Mucosa of rectum (tissue), 2 donors: ENCODE data around the gene PAH.

Experiments used
- H3K27ac ChIP-seq, 2 donors: one replicate each; pipeline ENCODE4 v1.7.0; 2013; ENCODE audit warnings: inconsistent platforms in 2 of 2, low read depth in 2 of 2, low read length in 2 of 2
- H3K27me3 ChIP-seq, 2 donors: one replicate each; pipeline ENCODE4 v1.7.0; 2013; ENCODE audit warnings: low read length in 2 of 2; ENCODE audit not compliant: control insufficient read depth in 2 of 2, insufficient read depth in 2 of 2
- H3K36me3 ChIP-seq, 2 donors: one replicate each; pipeline ENCODE4 v1.7.0; 2013; ENCODE audit warnings: low read length in 2 of 2; ENCODE audit not compliant: control insufficient read depth in 2 of 2, insufficient read depth in 2 of 2
- H3K4me1 ChIP-seq, 2 donors: one replicate each; pipeline ENCODE4 v1.7.0; 2013; ENCODE audit warnings: low read length in 2 of 2, mild to moderate bottlenecking in 1 of 2; ENCODE audit not compliant: control insufficient read depth in 2 of 2, insufficient read depth in 2 of 2
- H3K4me3 ChIP-seq, 2 donors: one replicate each; pipeline ENCODE4 v1.7.0; 2013; ENCODE audit warnings: low read length in 2 of 2
- H3K9ac ChIP-seq, 2 donors: one replicate each; pipeline ENCODE4 v1.7.0; 2013; ENCODE audit warnings: low read length in 2 of 2, low read depth in 1 of 2, mild to moderate bottlenecking in 1 of 2
- H3K9me3 ChIP-seq, 2 donors: one replicate each; pipeline ENCODE4 v1.7.0; 2013; ENCODE audit warnings: low read length in 2 of 2; ENCODE audit not compliant: control insufficient read depth in 2 of 2
- donor health status: healthy.
- donor health status: Normal muscosa, but diverticular disease.

The PAH gene

DNA sequence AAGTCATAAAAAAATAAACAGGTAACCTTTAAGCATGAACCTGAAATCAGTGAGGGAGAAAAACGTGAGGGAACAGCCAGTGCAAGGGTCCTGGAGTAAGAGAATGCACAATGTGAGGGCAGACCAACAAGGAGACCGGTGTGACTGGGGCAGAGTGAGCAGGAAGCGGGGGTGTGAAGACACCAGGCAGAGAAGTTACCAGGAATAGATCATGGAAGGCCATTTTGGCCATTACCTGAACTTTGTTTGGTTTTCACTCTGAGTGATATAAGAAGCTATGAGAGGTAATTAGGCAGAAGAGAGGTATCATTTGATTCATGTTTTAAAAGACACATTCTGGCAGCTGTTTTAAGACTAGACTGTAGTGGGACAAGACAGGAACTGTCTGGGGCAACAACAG lies 15.0 kb downstream of the PAH start:
- no peaks in the 10 kb centered on the region for H3K4me1 ChIP-seq
- no peak overlapping the region for H3K9ac ChIP-seq
- no peak overlapping the region for H3K4me3 ChIP-seq
- no peak overlapping the region for H3K27ac ChIP-seq
- no peaks in the 10 kb centered on the region for H3K27me3 ChIP-seq
- no peaks in the 10 kb centered on the region for H3K9me3 ChIP-seq
- no peaks in the 10 kb centered on the region for H3K36me3 ChIP-seq

DNA sequence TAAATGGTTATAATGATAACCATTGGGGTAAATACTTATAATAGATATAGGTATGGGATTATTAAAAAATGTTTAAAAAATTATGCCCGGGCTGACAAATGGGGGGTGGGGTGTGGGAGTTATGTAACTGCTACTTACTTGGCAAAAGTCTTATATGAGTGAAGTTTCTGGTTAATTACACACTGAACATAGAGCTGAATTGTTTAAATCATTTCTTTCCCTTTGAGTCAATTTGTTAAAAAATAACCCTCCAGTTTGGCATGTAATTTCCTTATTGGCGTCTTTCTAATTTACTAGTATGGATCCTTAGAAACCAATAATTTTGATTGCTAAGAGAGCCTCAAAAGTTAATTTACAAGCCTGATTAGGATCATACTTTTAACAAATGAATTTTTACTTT lies 16.7 kb downstream of the PAH start:
- H3K9ac ChIP-seq: no peak overlapping the region
- no peaks in the 10 kb centered on the region for H3K36me3 ChIP-seq
- H3K4me1 ChIP-seq: no peaks in the 10 kb centered on the region
- H3K27me3 ChIP-seq: no peaks in the 10 kb centered on the region
- no peak overlapping the region for H3K27ac ChIP-seq
- no peak overlapping the region for H3K4me3 ChIP-seq
- no peaks in the 10 kb centered on the region for H3K9me3 ChIP-seq

DNA sequence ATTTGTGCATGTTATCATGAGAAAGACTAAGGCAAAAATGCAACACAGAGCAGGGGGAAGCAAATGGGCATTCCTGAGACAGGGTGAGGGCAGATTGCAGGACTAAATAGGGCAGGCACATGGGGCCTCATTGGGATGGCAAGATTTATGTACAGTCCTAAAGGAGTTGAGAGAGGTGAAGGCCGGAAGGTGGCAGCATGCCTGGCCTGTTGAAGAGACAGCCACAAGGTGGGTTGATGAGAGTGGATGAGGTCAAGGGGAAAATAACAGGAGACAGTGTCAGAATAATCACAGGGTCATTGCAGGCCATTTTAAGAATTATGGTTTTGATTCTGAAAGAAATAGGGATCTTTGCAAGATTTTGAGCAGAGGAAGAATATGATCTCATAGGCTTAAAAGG lies 21.0 kb downstream of the PAH start:
- H3K9ac ChIP-seq: no peak overlapping the region
- H3K9me3 ChIP-seq: no peaks in the 10 kb centered on the region
- no peaks in the 10 kb centered on the region for H3K27me3 ChIP-seq
- H3K27ac ChIP-seq: no peak overlapping the region
- H3K36me3 ChIP-seq: no peaks in the 10 kb centered on the region
- H3K4me1 ChIP-seq: no peaks in the 10 kb centered on the region
- H3K4me3 ChIP-seq: no peak overlapping the region

DNA sequence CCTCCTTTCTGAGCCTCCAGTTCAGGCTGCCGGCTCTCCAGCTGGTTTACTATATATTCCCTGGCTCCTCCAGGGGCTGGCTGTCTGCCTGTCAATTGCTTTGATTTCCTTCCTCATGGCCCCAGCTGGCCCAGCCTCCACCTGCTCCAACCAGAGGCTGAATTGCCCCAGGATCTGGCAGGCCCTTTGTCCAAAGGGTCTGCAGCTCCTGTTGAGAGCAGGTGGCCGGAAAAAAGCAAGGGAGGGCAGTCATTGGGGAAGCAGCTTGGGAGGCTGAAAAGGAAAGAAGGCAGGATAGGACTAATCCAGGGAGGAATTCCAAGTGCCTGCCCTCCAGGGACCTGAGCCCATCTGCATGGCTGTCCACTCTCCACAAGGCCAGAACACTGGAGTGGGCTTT lies 25.3 kb downstream of the PAH start:
- H3K36me3 ChIP-seq: no peaks in the 10 kb centered on the region
- H3K27ac ChIP-seq: no peak overlapping the region
- no peaks in the 10 kb centered on the region for H3K27me3 ChIP-seq
- no peak overlapping the region for H3K9ac ChIP-seq
- no peaks in the 10 kb centered on the region for H3K9me3 ChIP-seq
- H3K4me1 ChIP-seq: no peaks in the 10 kb centered on the region
- H3K4me3 ChIP-seq: no peak overlapping the region

DNA sequence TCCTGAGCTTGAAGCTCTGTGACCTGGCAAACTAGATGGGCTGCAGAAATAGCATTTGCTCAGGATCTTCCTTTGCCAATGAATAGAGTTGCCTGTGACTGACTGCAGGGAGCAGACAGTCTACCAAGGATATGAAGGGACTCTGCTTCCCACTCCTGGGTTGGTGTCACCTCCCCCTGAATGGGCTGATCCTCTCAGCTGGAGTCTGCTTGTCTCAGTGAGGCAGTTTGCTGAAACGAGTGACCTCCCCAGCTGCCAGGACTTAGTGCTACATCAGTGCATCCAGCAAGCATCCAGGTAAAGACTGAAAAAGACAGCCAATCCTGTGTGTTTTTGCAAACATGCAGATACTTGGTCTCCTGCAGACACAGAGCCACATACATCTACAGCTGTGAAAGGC lies 28.5 kb downstream of the PAH start:
- Histone ChIP-seq H3K9ac (no peak overlapping the region), H3K4me3 (no peak overlapping the region), H3K36me3 (no peaks in the 10 kb centered on the region), H3K4me1 (no peaks in the 10 kb centered on the region), H3K27ac (no peak overlapping the region), H3K27me3 (peaks cover 0 to 1% of the 10 kb centered on the region in 2 donors), H3K9me3 (no peaks in the 10 kb centered on the region)

DNA sequence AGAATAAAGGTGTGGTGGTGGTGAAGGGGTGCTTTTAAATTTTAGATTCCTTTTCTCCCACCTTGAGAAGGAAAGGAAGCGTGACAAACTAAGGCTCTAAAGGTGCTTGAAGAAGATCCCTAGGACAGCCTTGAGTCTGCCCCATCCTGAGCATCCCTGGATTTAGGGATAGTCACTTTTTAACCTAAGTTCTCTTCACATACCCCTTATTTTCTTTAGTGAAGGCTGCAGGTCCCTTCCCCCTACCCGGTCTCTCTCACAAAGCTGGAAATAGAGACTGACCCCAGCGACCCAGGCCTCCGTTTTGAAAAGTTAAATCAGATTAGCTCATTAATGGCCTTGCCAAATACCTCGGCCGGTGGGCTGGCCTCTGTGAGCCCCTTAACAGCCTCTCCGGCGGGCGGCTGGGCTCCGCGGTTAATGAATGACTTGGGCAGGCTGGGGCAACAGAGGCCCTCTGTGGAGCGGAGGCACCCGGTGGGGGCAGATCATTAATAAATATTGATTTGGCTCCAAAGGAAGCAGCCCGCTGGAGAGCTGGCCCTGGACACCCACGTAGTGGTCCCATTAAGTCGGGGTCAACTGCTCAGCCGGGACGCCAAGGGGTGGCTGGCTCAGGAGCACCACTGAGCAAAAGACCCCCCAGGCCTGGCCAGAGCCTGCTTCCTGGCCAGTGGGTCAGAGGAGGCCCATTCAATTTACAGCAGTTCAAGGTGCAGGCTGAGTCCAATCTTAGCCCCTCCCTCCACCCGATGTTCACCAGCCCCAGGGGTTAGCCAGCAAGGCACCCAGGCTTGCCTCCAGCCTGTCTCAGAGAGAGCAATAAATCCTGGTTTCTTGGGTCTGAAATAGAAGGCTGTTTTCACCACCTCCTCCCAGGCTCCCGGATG lies 31.8 kb downstream of the PAH start:
- H3K9ac ChIP-seq: no peak overlapping the region
- no peak overlapping the region for H3K4me3 ChIP-seq
- no peaks in the 10 kb centered on the region for H3K9me3 ChIP-seq
- peaks cover 0 to 1% of the 10 kb centered on the region in 2 donors for H3K27me3 ChIP-seq
- H3K4me1 ChIP-seq: no peaks in the 10 kb centered on the region
- H3K27ac ChIP-seq: no peak overlapping the region
- no peaks in the 10 kb centered on the region for H3K36me3 ChIP-seq

DNA sequence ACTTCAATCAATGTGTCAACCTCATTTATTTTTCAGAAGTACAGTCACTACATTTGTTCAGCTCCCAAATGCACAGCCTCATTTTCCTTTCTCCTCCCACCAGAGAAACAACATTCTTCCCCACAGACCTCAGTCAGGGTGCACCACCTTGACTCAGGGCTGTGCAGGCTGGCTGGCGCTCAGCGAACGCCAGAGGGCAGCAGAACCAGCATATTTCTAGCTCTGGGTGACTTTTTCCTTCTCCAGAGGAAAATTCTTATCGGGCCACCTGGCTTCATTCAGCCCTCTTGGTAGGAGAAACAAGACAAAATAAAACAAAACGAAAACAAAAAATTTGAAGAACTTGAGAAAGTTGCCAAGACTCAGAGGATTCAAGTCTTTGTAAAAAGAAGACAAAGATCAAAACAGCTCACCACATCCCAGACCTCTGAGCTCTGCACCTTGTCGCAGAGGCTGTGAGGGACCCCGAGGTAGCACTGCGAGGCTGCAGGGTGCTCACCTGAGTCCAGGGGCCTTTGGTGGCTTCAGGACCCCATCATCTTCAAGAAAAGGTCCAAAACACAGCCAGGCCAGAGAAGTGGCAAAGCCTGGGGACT lies 33.7 kb downstream of the PAH start:
- Histone ChIP-seq H3K27me3 (peaks cover 0 to 1% of the 10 kb centered on the region in 2 donors), H3K27ac (no peak overlapping the region), H3K4me1 (no peaks in the 10 kb centered on the region), H3K4me3 (no peak overlapping the region), H3K36me3 (no peaks in the 10 kb centered on the region), H3K9me3 (no peaks in the 10 kb centered on the region), H3K9ac (no peak overlapping the region)

DNA sequence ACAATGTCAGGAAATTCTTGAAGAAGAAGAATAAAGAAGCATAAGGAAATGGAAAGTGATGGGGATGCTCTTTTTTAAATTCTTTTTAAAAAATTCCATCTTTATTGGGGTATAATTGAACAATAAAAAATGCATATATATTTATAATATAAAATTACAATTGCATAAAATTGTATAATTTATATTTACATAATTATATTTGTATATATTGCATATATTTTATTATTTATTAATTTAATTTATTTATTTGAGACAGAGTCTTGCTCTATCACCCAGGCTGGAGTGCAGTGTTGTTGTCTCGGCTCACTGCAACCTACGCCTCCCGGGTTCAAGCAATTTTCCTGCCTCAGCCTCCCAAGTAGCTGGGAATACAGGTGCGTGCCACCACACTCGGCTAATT lies 36.3 kb downstream of the PAH start:
- Histone ChIP-seq H3K4me3 (no peak overlapping the region), H3K27me3 (no peaks in the 10 kb centered on the region), H3K9me3 (no peaks in the 10 kb centered on the region), H3K9ac (no peak overlapping the region), H3K27ac (no peak overlapping the region), H3K4me1 (no peaks in the 10 kb centered on the region), H3K36me3 (no peaks in the 10 kb centered on the region)

DNA sequence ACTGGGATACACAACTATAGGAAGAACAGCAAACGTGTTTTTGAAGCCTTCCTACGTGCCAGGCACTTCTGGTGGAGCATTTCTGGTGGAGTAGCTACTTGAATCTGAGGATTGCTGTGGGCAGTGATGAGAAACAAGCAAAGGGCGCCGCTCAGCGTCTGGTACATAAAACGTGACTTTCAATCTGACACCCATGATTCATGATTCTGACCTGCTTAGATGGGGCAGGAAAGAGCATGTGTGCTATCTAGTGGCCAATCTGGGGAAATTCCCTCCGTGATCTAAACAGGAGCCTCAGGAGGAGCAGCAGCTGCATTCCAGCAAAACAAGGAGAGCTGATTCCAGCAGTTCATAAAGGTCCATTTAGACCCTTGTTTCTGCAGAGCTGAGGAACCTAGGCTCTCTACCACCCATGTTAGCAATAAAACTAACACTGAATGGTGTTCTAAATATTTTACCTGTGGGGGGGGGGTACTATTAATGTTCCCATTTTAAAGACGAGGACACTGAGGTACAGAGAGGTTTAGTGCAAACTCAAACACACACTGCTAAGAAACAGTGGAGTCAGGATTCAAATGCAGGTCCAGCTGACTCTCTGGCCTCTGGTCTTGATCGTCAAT lies 37.8 kb downstream of the PAH start:
- Histone ChIP-seq H3K36me3 (no peaks in the 10 kb centered on the region), H3K27me3 (no peaks in the 10 kb centered on the region), H3K4me3 (no peak overlapping the region), H3K9ac (no peak overlapping the region), H3K27ac (no peak overlapping the region), H3K4me1 (no peaks in the 10 kb centered on the region), H3K9me3 (no peaks in the 10 kb centered on the region)

DNA sequence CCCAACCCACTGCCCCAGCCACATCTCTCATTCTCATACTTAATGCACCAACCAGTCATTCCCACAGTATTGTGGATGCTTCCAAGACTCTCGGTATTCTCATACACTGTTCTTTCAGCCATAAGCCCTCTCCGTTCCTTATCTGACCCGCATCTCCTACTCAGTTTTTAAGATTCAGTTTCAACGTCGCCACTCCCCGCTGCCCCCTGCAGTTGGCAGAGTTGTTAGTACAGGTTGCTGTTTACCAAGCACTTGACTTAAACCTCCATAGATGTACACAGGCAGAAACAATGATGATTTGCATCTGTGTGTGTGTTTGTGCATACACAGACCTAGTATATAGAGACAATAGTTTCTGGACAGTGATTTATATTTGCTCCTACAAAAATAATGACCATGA lies 40.2 kb downstream of the PAH start:
- no peak overlapping the region for H3K27ac ChIP-seq
- no peaks in the 10 kb centered on the region for H3K4me1 ChIP-seq
- no peaks in the 10 kb centered on the region for H3K9me3 ChIP-seq
- no peaks in the 10 kb centered on the region for H3K36me3 ChIP-seq
- no peak overlapping the region for H3K9ac ChIP-seq
- H3K4me3 ChIP-seq: no peak overlapping the region
- no peaks in the 10 kb centered on the region for H3K27me3 ChIP-seq
